ENCODE measurements around the gene TNFSF8.
A peak's percentile ranks its signal among the peaks of the same experiment; 100 is the strongest.

The TNFSF8 gene

DNA sequence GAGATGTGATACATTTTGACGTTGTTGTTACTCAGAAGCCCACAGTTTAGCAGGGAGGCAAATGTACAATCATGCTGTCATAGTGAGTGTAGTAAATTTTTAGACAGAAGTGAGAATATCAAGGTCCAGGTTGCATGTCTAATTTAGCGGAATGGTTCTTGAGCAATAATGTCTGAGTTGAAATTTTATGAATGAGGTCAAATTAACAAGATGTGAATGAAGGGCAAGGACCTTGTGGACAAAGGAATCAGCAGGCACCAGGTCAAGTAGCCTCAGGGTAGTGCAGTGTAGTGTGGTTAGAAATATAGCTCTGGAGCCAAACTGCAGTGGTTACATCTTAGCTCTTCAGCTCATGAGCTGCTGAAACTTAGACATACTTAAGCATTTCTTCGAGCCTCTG, 36.2 kb downstream of the TNFSF8 start:
- H3K27ac ChIP-seq (ENCODE audit: low read length) = peak overlapping the region; percentile 45
- H3K27me3 ChIP-seq (ENCODE audit: insufficient read depth, low read length, poor library complexity) = no peaks in the 10 kb centered on the region
- DNase-seq (no peak), ATAC-seq (ENCODE audit: insufficient read depth, low read depth) (no peak)
- no peak overlapping the region for H3K4me2 ChIP-seq (ENCODE audit: insufficient read depth, low read length)
- H3K9ac ChIP-seq (ENCODE audit: low read depth, low read length) = no peak overlapping the region
- H3K4me1 ChIP-seq (ENCODE audit: insufficient read depth, low read length) = peaks cover 47% of the 10 kb centered on the region
- no peaks in the 10 kb centered on the region for H3K79me2 ChIP-seq (ENCODE audit: insufficient read depth, low read length)
- H2AFZ ChIP-seq (ENCODE audit: low read depth, low read length) = no peak overlapping the region
- no peaks in the 10 kb centered on the region for H4K20me1 ChIP-seq (ENCODE audit: insufficient read depth, low read length)
- TF ChIP-seq, protein P1, sequence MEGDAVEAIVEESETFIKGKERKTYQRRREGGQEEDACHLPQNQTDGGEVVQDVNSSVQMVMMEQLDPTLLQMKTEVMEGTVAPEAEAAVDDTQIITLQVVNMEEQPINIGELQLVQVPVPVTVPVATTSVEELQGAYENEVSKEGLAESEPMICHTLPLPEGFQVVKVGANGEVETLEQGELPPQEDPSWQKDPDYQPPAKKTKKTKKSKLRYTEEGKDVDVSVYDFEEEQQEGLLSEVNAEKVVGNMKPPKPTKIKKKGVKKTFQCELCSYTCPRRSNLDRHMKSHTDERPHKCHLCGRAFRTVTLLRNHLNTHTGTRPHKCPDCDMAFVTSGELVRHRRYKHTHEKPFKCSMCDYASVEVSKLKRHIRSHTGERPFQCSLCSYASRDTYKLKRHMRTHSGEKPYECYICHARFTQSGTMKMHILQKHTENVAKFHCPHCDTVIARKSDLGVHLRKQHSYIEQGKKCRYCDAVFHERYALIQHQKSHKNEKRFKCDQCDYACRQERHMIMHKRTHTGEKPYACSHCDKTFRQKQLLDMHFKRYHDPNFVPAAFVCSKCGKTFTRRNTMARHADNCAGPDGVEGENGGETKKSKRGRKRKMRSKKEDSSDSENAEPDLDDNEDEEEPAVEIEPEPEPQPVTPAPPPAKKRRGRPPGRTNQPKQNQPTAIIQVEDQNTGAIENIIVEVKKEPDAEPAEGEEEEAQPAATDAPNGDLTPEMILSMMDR (IDR thresholded peaks at IDR 0.05; ENCODE audit: borderline replicate concordance, extremely low read depth, low read length, poor library complexity, severe bottlenecking) = no peak
- TF ChIP-seq EZH2 (IDR thresholded peaks at IDR 0.05; ENCODE audit: borderline replicate concordance, low read depth, low read length, severe bottlenecking) = no peak
- no peak overlapping the region for H3K4me3 ChIP-seq (ENCODE audit: low read depth in 1 of 2, low read length in 2 of 2)
- no peaks in the 10 kb centered on the region for H3K36me3 ChIP-seq (ENCODE audit: insufficient read depth, low read length)
- no peaks in the 10 kb centered on the region for H3K9me3 ChIP-seq (ENCODE audit: insufficient read depth, low read length, severe bottlenecking)

GRCh38 chr9:114893221-114894010, 37.0 kb downstream of the TNFSF8 start:
- Histone ChIP-seq H3K9ac (ENCODE audit: low read depth, low read length) (no peak overlapping the region), H3K27me3 (ENCODE audit: insufficient read depth, low read length, poor library complexity) (no peaks in the 10 kb centered on the region), H4K20me1 (ENCODE audit: insufficient read depth, low read length) (no peaks in the 10 kb centered on the region), H3K4me1 (ENCODE audit: insufficient read depth, low read length) (peaks cover 47% of the 10 kb centered on the region), H3K36me3 (ENCODE audit: insufficient read depth, low read length) (no peaks in the 10 kb centered on the region), H3K27ac (ENCODE audit: low read length) (peak overlapping the region; percentile 3; the same call in 1 of the 2 replicates), H3K4me3 (ENCODE audit: low read depth in 1 of 2, low read length in 2 of 2) (no peak overlapping the region), H2AFZ (ENCODE audit: low read depth, low read length) (no peak overlapping the region), H3K9me3 (ENCODE audit: insufficient read depth, low read length, severe bottlenecking) (no peaks in the 10 kb centered on the region), H3K4me2 (ENCODE audit: insufficient read depth, low read length) (no peak overlapping the region), H3K79me2 (ENCODE audit: insufficient read depth, low read length) (no peaks in the 10 kb centered on the region)
- ATAC-seq (ENCODE audit: insufficient read depth, low read depth) (no peak), DNase-seq (no peak)
- no peak for TF ChIP-seq EZH2 (IDR thresholded peaks at IDR 0.05; ENCODE audit: borderline replicate concordance, low read depth, low read length, severe bottlenecking)
- TF ChIP-seq, protein P1 (IDR thresholded peaks at IDR 0.05; ENCODE audit: borderline replicate concordance, extremely low read depth, low read length, poor library complexity, severe bottlenecking) = no peak

GRCh38 chr9:114889802-114890224, 40.6 kb downstream of the TNFSF8 start:
- Histone ChIP-seq H3K27ac (ENCODE audit: low read length) (peak overlapping the region; percentile 69), H3K9ac (ENCODE audit: low read depth, low read length) (no peak overlapping the region), H2AFZ (ENCODE audit: low read depth, low read length) (no peak overlapping the region), H3K4me2 (ENCODE audit: insufficient read depth, low read length) (no peak overlapping the region), H3K4me1 (ENCODE audit: insufficient read depth, low read length) (peaks cover 34% of the 10 kb centered on the region), H3K9me3 (ENCODE audit: insufficient read depth, low read length, severe bottlenecking) (peaks cover 3% of the 10 kb centered on the region), H4K20me1 (ENCODE audit: insufficient read depth, low read length) (no peaks in the 10 kb centered on the region), H3K36me3 (ENCODE audit: insufficient read depth, low read length) (no peaks in the 10 kb centered on the region), H3K27me3 (ENCODE audit: insufficient read depth, low read length, poor library complexity) (no peaks in the 10 kb centered on the region), H3K79me2 (ENCODE audit: insufficient read depth, low read length) (no peaks in the 10 kb centered on the region), H3K4me3 (ENCODE audit: low read depth in 1 of 2, low read length in 2 of 2) (no peak overlapping the region)
- peak; percentile 92 for ATAC-seq (ENCODE audit: insufficient read depth, low read depth)
- peak; percentile 73 for DNase-seq
- no peak for TF ChIP-seq EZH2 (IDR thresholded peaks at IDR 0.05; ENCODE audit: borderline replicate concordance, low read depth, low read length, severe bottlenecking)
- TF ChIP-seq, protein P1 (IDR thresholded peaks at IDR 0.05; ENCODE audit: borderline replicate concordance, extremely low read depth, low read length, poor library complexity, severe bottlenecking) = no peak

Measured in DND-41 (cell line).